H9 (cell line): ENCODE results near the gene SPEM3. TPM values are rescaled to one million over a fixed set of nuclear protein-coding genes. Genes with fewer than 3 reads are reported as not detected.
A peak's percentile ranks its signal among the peaks of the same experiment; 100 is the strongest.

Experiments used
- DNase-seq: peaks from one replicate; pipeline ENCODE4 v3.0.0-alpha.2; 2017
- H2AFZ ChIP-seq: one replicate; pipeline ENCODE4 v1.6.1; 2013; ENCODE audit warnings: mild to moderate bottlenecking, low read length, control low read depth, moderate library complexity
- H2AK5ac ChIP-seq: 2 replicates; pipeline ENCODE4 v1.6.1; 2013; ENCODE audit warnings: low read length, control low read depth, mixed read lengths; ENCODE audit not compliant: insufficient read length
- H2BK120ac ChIP-seq: one replicate; pipeline ENCODE4 v1.6.1; 2013; ENCODE audit warnings: low read depth, mild to moderate bottlenecking, low read length, control low read depth, inconsistent platforms; ENCODE audit not compliant: poor library complexity, severe bottlenecking
- H2BK12ac ChIP-seq: 2 replicates; pipeline ENCODE4 v1.6.1; 2013; ENCODE audit warnings: low read length, control low read depth, mixed read lengths, low read depth; ENCODE audit not compliant: insufficient read length
- H2BK15ac ChIP-seq: 2 replicates; pipeline ENCODE4 v1.6.1; 2013; ENCODE audit warnings: low read depth, low read length, control low read depth
- H2BK20ac ChIP-seq: one replicate; pipeline ENCODE4 v1.6.1; 2013; ENCODE audit warnings: low read depth, mild to moderate bottlenecking, low read length, control low read depth, inconsistent platforms; ENCODE audit not compliant: poor library complexity, severe bottlenecking
- H2BK5ac ChIP-seq: 2 replicates; pipeline ENCODE4 v1.6.1; 2013; ENCODE audit warnings: low read length, control low read depth, mixed read lengths; ENCODE audit not compliant: insufficient read length
- H3K14ac ChIP-seq: 2 replicates; pipeline ENCODE4 v1.6.1; 2013; ENCODE audit warnings: low read length, control low read depth; ENCODE audit not compliant: insufficient read depth
- H3K18ac ChIP-seq: 2 replicates; pipeline ENCODE4 v1.6.1; 2013; ENCODE audit warnings: low read depth, mild to moderate bottlenecking, mixed read lengths, low read length, control low read depth; ENCODE audit not compliant: insufficient read length
- H3K23ac ChIP-seq: 2 replicates; pipeline ENCODE4 v1.6.1; 2013; ENCODE audit warnings: low read length, control low read depth, mixed read lengths, low read depth; ENCODE audit not compliant: insufficient read length
- H3K23me2 ChIP-seq: 2 replicates; pipeline ENCODE4 v1.6.1; 2013; ENCODE audit warnings: low read depth, mild to moderate bottlenecking, mixed read lengths, low read length, control low read depth; ENCODE audit not compliant: insufficient read length, poor library complexity, severe bottlenecking
- H3K27ac ChIP-seq: 2 replicates; pipeline ENCODE4 v1.5.1; 2013; ENCODE audit warnings: low read length, control low read depth, mixed read lengths, low read depth; ENCODE audit not compliant: insufficient read length
- H3K27me3 ChIP-seq: 2 replicates; pipeline ENCODE4 v1.6.1; 2013; ENCODE audit warnings: low read length, control low read depth, inconsistent platforms; ENCODE audit not compliant: insufficient read depth
- H3K4ac ChIP-seq: 2 replicates; pipeline ENCODE4 v1.6.1; 2013; ENCODE audit warnings: low read depth, mild to moderate bottlenecking, control low read depth, inconsistent platforms, low read length, moderate library complexity
- H3K4me1 ChIP-seq: 2 replicates; pipeline ENCODE4 v1.6.1; 2013; ENCODE audit warnings: low read length, control low read depth, inconsistent platforms; ENCODE audit not compliant: insufficient read depth
- H3K4me2 ChIP-seq: 2 replicates; pipeline ENCODE4 v1.6.1; 2013; ENCODE audit warnings: low read length, control low read depth, mixed read lengths; ENCODE audit not compliant: insufficient read length, insufficient read depth
- H3K56ac ChIP-seq: 2 replicates; pipeline ENCODE4 v1.6.1; 2013; ENCODE audit warnings: low read depth, mild to moderate bottlenecking, mixed read lengths, low read length, control low read depth; ENCODE audit not compliant: insufficient read length
- H3K79me1 ChIP-seq: 2 replicates; pipeline ENCODE4 v1.6.1; 2013; ENCODE audit warnings: low read depth, mild to moderate bottlenecking, moderate library complexity, low read length, control low read depth, inconsistent platforms; ENCODE audit not compliant: insufficient read depth, poor library complexity, severe bottlenecking
- H3K79me2 ChIP-seq: 2 replicates; pipeline ENCODE4 v1.6.1; 2013; ENCODE audit warnings: low read length, control low read depth, inconsistent platforms; ENCODE audit not compliant: insufficient read depth
- H3K9ac ChIP-seq: 2 replicates; pipeline ENCODE4 v1.6.1; 2013; ENCODE audit warnings: low read length, control low read depth, mixed read lengths; ENCODE audit not compliant: insufficient read length; ENCODE audit errors: extremely low read depth
- H3K9me3 ChIP-seq: one replicate; pipeline ENCODE4 v1.6.1; 2013; ENCODE audit warnings: low read depth, low read length, inconsistent platforms; ENCODE audit not compliant: control insufficient read depth
- H3T11ph ChIP-seq: one replicate; pipeline ENCODE4 v1.6.1; 2013; ENCODE audit warnings: mild to moderate bottlenecking, low read length, control low read depth, inconsistent platforms
- H4K20me1 ChIP-seq: one replicate; pipeline ENCODE4 v1.6.1; 2013; ENCODE audit not compliant: control insufficient read depth, insufficient read length, insufficient read depth
- H4K5ac ChIP-seq: 2 replicates; pipeline ENCODE4 v1.6.1; 2013; ENCODE audit warnings: low read depth, mild to moderate bottlenecking, mixed read lengths, low read length, control low read depth; ENCODE audit not compliant: insufficient read length
- H4K8ac ChIP-seq: replicated peaks from 2 replicates; pipeline ENCODE4 v1.6.1; 2013; ENCODE audit warnings: low read length, control low read depth, mixed read lengths, low read depth; ENCODE audit not compliant: insufficient read length
- H4K91ac ChIP-seq: 2 replicates; pipeline ENCODE4 v1.6.1; 2013; ENCODE audit warnings: low read depth, mild to moderate bottlenecking, moderate library complexity, mixed read lengths, low read length, control low read depth; ENCODE audit not compliant: insufficient read length
- H3K27ac Mint-ChIP-seq, 3 experiments: 2 replicates in 2 of 3; 3 replicates in 1 of 3; pipeline ENCODE4 v1.8.0; 2020 to 2021; ENCODE audit warnings: mixed read lengths in 3 of 3, mild to moderate bottlenecking in 1 of 3, moderate library complexity in 1 of 3
- H3K27me3 Mint-ChIP-seq: 2 replicates; pipeline ENCODE4 v1.8.0; 2021; ENCODE audit warnings: low read depth, mild to moderate bottlenecking, moderate library complexity, mixed read lengths
- H3K36me3 Mint-ChIP-seq, 3 experiments: 2 replicates in 2 of 3; 3 replicates in 1 of 3; pipeline ENCODE4 v1.8.0; 2020 to 2021; ENCODE audit warnings: low read depth in 3 of 3, mixed read lengths in 3 of 3; ENCODE audit not compliant: insufficient read depth in 1 of 3
- H3K4me1 Mint-ChIP-seq, 2 experiments: 2 replicates each; pipeline ENCODE4 v1.8.0; 2020; ENCODE audit warnings: mixed read lengths in 2 of 2
- H3K4me3 Mint-ChIP-seq, 2 experiments: 2 replicates in 1 of 2; 3 replicates in 1 of 2; pipeline ENCODE4 v1.8.0; 2020 to 2021; ENCODE audit warnings: mild to moderate bottlenecking in 2 of 2, mixed read lengths in 2 of 2, moderate library complexity in 1 of 2
- H3K9me3 Mint-ChIP-seq, 2 experiments: 2 replicates in 1 of 2; 3 replicates in 1 of 2; pipeline ENCODE4 v1.8.0; 2020; ENCODE audit warnings: mild to moderate bottlenecking in 2 of 2, mixed read lengths in 2 of 2, moderate library complexity in 1 of 2
- CTCF ChIP-seq: fragments of 200-600 bp; sonication (generic); conservative IDR thresholded peaks from 3 replicates; pipeline ENCODE4 v1.8.0; 2021; ENCODE audit warnings: antibody characterized with exemption, mild to moderate bottlenecking
- WGBS: extraction: QIAGEN DNeasy Blood & Tissue Kit; methylation state at CpG from one replicate; pipeline ENCODE4 v1.1.7; 2013; ENCODE audit warnings: missing lambda C conversion rate, low lambda C conversion rate, mixed read lengths; ENCODE audit not compliant: insufficient read length; ENCODE audit errors: extremely low coverage; 5-methylcytosine and 5-hydroxymethylcytosine counted together
- total RNA-seq: library from RNA; stranded (reverse); gene quantifications from 2 replicates; pipeline ENCODE4 v1.2.1, GENCODE V29; 2021

The SPEM3 gene
- total RNA-seq, 1 experiment from 2014 or later: not detected

GRCh38 chr17:7398612-7399011 lies 30.0 kb upstream of the SPEM3 start:
- Histone ChIP-seq H3K14ac (no peak overlapping the region), H3K23ac (no peak overlapping the region), H3K9ac (no peak overlapping the region), H2BK15ac (no peak overlapping the region), H2AFZ (no peak overlapping the region), H3K27ac (no peak overlapping the region), H3K79me1 (no peaks in the 10 kb centered on the region), H4K20me1 (no peaks in the 10 kb centered on the region), H3K79me2 (no peaks in the 10 kb centered on the region), H3K18ac (no peak overlapping the region), H2BK20ac (no peak overlapping the region), H3K4me2 (no peak overlapping the region), H3K23me2 (peaks cover 11% of the 10 kb centered on the region), H4K5ac (no peak overlapping the region), H4K91ac (no peak overlapping the region), H4K8ac (no peak overlapping the region), H2BK120ac (no peak overlapping the region), H3K4me1 (peaks cover 2% of the 10 kb centered on the region; the same call in 1 of the 2 replicates), H2BK5ac (no peak overlapping the region), H2AK5ac (no peak overlapping the region), H3K4ac (no peak overlapping the region), H3T11ph (no peak overlapping the region), H2BK12ac (no peak overlapping the region), H3K9me3 (no peaks in the 10 kb centered on the region), H3K27me3 (no peaks in the 10 kb centered on the region), H3K56ac (no peak overlapping the region)
- H3K9me3 Mint-ChIP-seq: no peaks in the 10 kb centered on the region
- peak overlapping the region in 1 of 2 experiments; percentile 23; a peak in 1 of 5 replicates for H3K4me3 Mint-ChIP-seq
- no peak for DNase-seq
- whole genome bisulfite sequencing: no CpG with 5 or more reads among the region's 2 CpGs
- H3K4me1 Mint-ChIP-seq: peaks cover 13 to 17% of the 10 kb centered on the region in 2 experiments
- no peak overlapping the region for H3K27ac Mint-ChIP-seq
- TF ChIP-seq CTCF: no peak
- peaks cover 2% of the 10 kb centered on the region for H3K27me3 Mint-ChIP-seq
- H3K36me3 Mint-ChIP-seq: peaks cover 3 to 11% (median 4%) of the 10 kb centered on the region in 3 experiments; a peak in 5 of 7 replicates
